H1 (cell line): ENCODE results near the gene CHPF. TPM values are rescaled to one million over a fixed set of nuclear protein-coding genes. Genes with fewer than 3 reads are reported as not detected.

Source experiments
- BACH1 ChIP-seq: IDR thresholded peaks from 2 replicates; pipeline ENCODE4 v1.6.1; 2012; ENCODE audit warnings: low read length, improper control_type of control experiment
- CHD2 ChIP-seq: IDR thresholded peaks from 2 replicates; pipeline ENCODE4 v1.6.1; 2012; ENCODE audit warnings: low read length, improper control_type of control experiment
- CTBP2 ChIP-seq: IDR thresholded peaks from 2 replicates; pipeline ENCODE4 v1.7.0; 2011; ENCODE audit warnings: borderline replicate concordance, mild to moderate bottlenecking, moderate library complexity, mixed read lengths, low read length; ENCODE audit not compliant: insufficient read depth, insufficient read length
- EGR1 ChIP-seq: IDR thresholded peaks from 2 replicates; pipeline ENCODE4 v1.6.1; 2011; ENCODE audit warnings: low read depth, low read length, borderline replicate concordance
- FOSL1 ChIP-seq: IDR thresholded peaks from 2 replicates; pipeline ENCODE4 v1.6.1; 2011; ENCODE audit warnings: mild to moderate bottlenecking, low read depth, low read length, moderate library complexity; ENCODE audit not compliant: insufficient read depth
- JUN ChIP-seq: IDR thresholded peaks from 2 replicates; pipeline ENCODE4 v1.6.1; 2011; ENCODE audit warnings: low read depth, mild to moderate bottlenecking, improper control_type of control experiment, low read length
- MAX ChIP-seq: IDR thresholded peaks from 2 replicates; pipeline ENCODE4 v1.6.1; 2012; ENCODE audit warnings: inconsistent platforms
- NRF1 ChIP-seq: IDR thresholded peaks from 2 replicates; pipeline ENCODE4 v1.6.1; 2011; ENCODE audit warnings: mild to moderate bottlenecking, low read depth, low read length, improper control_type of control experiment
- RBBP5 ChIP-seq: IDR thresholded peaks from 2 replicates; pipeline ENCODE4 v1.7.1; 2012; ENCODE audit warnings: low read depth, mild to moderate bottlenecking, inconsistent platforms, low read length, moderate library complexity, borderline replicate concordance
- SIN3A ChIP-seq, 2 experiments: IDR thresholded peaks in 1 of 2; conservative IDR thresholded peaks in 1 of 2; 2 replicates each; pipeline ENCODE4 v1.6.1; 2011 to 2012; ENCODE audit warnings: low read length in 2 of 2, improper control_type of control experiment in 1 of 2, low read depth in 1 of 2, mild to moderate bottlenecking in 1 of 2
- TBP ChIP-seq: IDR thresholded peaks from 2 replicates; pipeline ENCODE4 v1.6.1; 2011; ENCODE audit warnings: low read depth, low read length, improper control_type of control experiment
- YY1 ChIP-seq: IDR thresholded peaks from 2 replicates; pipeline ENCODE4 v1.6.1; 2011; ENCODE audit warnings: low read depth, mild to moderate bottlenecking, low read length
- ZNF274 ChIP-seq: IDR thresholded peaks from 2 replicates; pipeline ENCODE4 v1.7.0; 2012; ENCODE audit warnings: low read length, borderline replicate concordance; ENCODE audit errors: extremely low read depth
- polyA plus RNA-seq, 7 experiments: library from polyadenylated mRNA; depleted of rRNA in 3 of 7; stranded (reverse) in 5 of 7; unstranded in 2 of 7; fragments of >200 nt in 5 of 7; fragments of 200-250 nt in 2 of 7; gene quantifications; 1 replicate in 5 of 7; 2 replicates in 1 of 7; 4 replicates in 1 of 7; pipeline versions ENCODE4 v1.2.1 to v1.2.3, GENCODE V29; 2011 to 2013; ENCODE audit warnings: missing spikeins in 2 of 7, mixed read lengths in 2 of 7
- total RNA-seq: library from RNA; stranded (reverse); fragmentation: NEBNext Ultra II Directional; extraction: Animal tissue kit (Norgen Biotek cat#: 25700); gene quantifications from 2 replicates; pipeline ENCODE4 v1.2.1, GENCODE V29; 2021

Gene CHPF
- total and polyA plus RNA-seq, 2 of the 8 experiments (the other 6 are each of a cell fraction or from before 2014, with no cell fraction given), result 62.9 to 67.3 TPM

- peak; percentile 36 for TF ChIP-seq NRF1
- TF ChIP-seq YY1, result no peak
- TF ChIP-seq MAX, result peak; percentile 61
- peak in 1 of 2 experiments; percentile 95; a peak in 2 of 4 replicates for TF ChIP-seq SIN3A (conservative IDR thresholded peaks at IDR 0.05 in 1 of 2, IDR thresholded peaks at IDR 0.05 in 1 of 2; ENCODE audit: low read depth in 1 of 2, low read length in 2 of 2)
- TF ChIP-seq RBBP5, result no peak
- 0 out of 2 replicates have a peak, but pooled peaks have one; percentile 38 for TF ChIP-seq JUN
- no peak for TF ChIP-seq ZNF274
- TF ChIP-seq TBP, result no peak; the same call in 1 of the 2 replicates
- peak; percentile 77 for TF ChIP-seq EGR1
- no peak for TF ChIP-seq BACH1
- TF ChIP-seq CTBP2, result peak; percentile 83
- no peak for TF ChIP-seq FOSL1
- TF ChIP-seq CHD2, result peak; percentile 57
Observed at GRCh38 chr2:219543596-219544358, at the start of gene CHPF, which contains the start of gene TMEM198 (continued).
